ENCODE results near the gene ADCY1.

- no peak for TF ChIP-seq CTCF (optimal IDR thresholded peaks at IDR 0.05 in 1 of 3, IDR thresholded peaks at IDR 0.05 in 1 of 3, conservative IDR thresholded peaks at IDR 0.05 in 1 of 3; ENCODE audit: extremely low read depth in 1 of 3, insufficient read depth in 2 of 3, low read length in 3 of 3)
- no peak for TF ChIP-seq EZH2 (IDR thresholded peaks at IDR 0.05; ENCODE audit: low read length)
These were observed 89.9 kb downstream of the ADCY1 start for GRCh38 chr7:45663965-45664633.
